ENCODE measurements around the gene ZBTB42. TPM values are rescaled to one million over a fixed set of nuclear protein-coding genes. Genes with fewer than 3 reads are reported as not detected.
A peak's percentile ranks its signal among the peaks of the same experiment; 100 is the strongest.

The ZBTB42 gene
- total RNA-seq, 1 experiment from 2014 or later, result 6.1 TPM

DNA sequence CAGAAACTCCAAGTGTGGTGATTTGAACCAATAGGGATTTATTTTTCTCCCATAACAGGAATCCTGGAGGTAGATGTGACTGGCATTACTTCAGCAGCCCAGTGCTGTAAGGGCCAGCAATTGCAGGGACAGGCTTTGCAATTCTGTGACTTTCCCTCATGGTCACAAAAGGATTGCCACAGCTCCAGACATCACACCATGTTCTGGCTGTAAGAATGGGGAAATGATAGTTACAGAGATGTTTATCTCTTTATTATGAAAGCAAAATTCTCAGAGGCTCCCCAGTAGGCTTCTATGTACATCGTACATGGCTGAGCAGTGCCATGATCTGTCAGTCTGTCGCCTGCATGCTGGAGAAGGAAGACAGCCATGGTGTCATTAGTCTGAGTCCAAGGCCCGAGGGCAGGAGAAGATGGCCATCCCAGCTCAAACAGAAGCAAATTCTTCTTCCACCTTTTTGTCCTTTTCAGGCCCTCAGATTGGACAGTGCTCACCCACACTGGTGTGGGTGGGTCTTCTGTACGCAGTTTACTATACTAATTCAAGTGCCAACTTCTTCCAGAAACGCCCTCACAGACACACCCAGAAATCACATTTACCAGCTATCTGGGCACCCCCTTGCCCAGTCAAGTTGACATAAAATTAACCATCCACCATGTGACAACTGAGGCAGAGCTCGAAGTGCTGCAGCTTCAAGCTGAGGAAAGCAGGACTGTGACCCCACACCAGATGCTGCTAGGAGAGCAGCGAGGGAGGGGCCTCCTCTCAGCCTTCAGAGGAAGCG is 17.2 kb downstream of the ZBTB42 start:
- Histone ChIP-seq H3K9me3 (ENCODE audit: control insufficient read depth, low read depth, low read length) (no peaks in the 10 kb centered on the region), H3K18ac (ENCODE audit: insufficient read length, low read depth, low read length) (no peak overlapping the region), H4K8ac (replicated peaks; ENCODE audit: insufficient read length, low read depth, low read length) (no peak overlapping the region), H3K4me1 (ENCODE audit: insufficient read depth, low read length) (no peaks in the 10 kb centered on the region), H2BK20ac (ENCODE audit: low read depth, low read length, poor library complexity, severe bottlenecking) (no peak overlapping the region), H3K27me3 (ENCODE audit: insufficient read depth, low read length) (no peaks in the 10 kb centered on the region), H2AFZ (ENCODE audit: low read length) (no peak overlapping the region), H3K4ac (ENCODE audit: low read depth, low read length) (no peak overlapping the region), H3K23ac (ENCODE audit: insufficient read length, low read depth, low read length) (no peak overlapping the region), H3K56ac (ENCODE audit: insufficient read length, low read depth, low read length) (no peak overlapping the region), H4K5ac (ENCODE audit: insufficient read length, low read depth, low read length) (no peak overlapping the region), H3K79me2 (ENCODE audit: insufficient read depth, low read length) (no peaks in the 10 kb centered on the region; the same call in 1 of the 2 replicates), H3K27ac (ENCODE audit: insufficient read length, low read depth, low read length) (no peak overlapping the region), H4K20me1 (ENCODE audit: control insufficient read depth, insufficient read depth, insufficient read length) (no peaks in the 10 kb centered on the region), H3T11ph (ENCODE audit: low read length) (no peak overlapping the region), H2BK120ac (ENCODE audit: low read depth, low read length, poor library complexity, severe bottlenecking) (no peak overlapping the region), H3K14ac (ENCODE audit: insufficient read depth, low read length) (no peak overlapping the region), H2BK12ac (ENCODE audit: insufficient read length, low read depth, low read length) (no peak overlapping the region), H3K23me2 (ENCODE audit: insufficient read length, low read depth, low read length, poor library complexity, severe bottlenecking) (peaks cover 15% of the 10 kb centered on the region), H4K91ac (ENCODE audit: insufficient read length, low read depth, low read length) (no peak overlapping the region), H3K79me1 (ENCODE audit: insufficient read depth, low read depth, low read length, poor library complexity, severe bottlenecking) (no peaks in the 10 kb centered on the region), H2BK5ac (ENCODE audit: insufficient read length, low read length) (no peak overlapping the region), H3K9ac (ENCODE audit: extremely low read depth, insufficient read length, low read length) (no peak overlapping the region), H2AK5ac (ENCODE audit: insufficient read length, low read length) (no peak overlapping the region), H3K4me2 (ENCODE audit: insufficient read depth, insufficient read length, low read length) (no peak overlapping the region), H2BK15ac (ENCODE audit: low read depth, low read length) (no peak overlapping the region)
- peaks cover under 1% of the 10 kb centered on the region; the same call in 1 of the 2 replicates for H3K27me3 Mint-ChIP-seq (ENCODE audit: low read depth)
- no peak overlapping the region for H3K27ac Mint-ChIP-seq
- WGBS (ENCODE audit: extremely low coverage, insufficient read length, low lambda C conversion rate), result no CpG with 5 or more reads among the region's 8 CpGs
- H3K9me3 Mint-ChIP-seq, result no peaks in the 10 kb centered on the region
- DNase-seq, result no peak
- H3K4me1 Mint-ChIP-seq, result peaks cover 13 to 18% of the 10 kb centered on the region in 2 experiments
- H3K4me3 Mint-ChIP-seq, result peak overlapping the region in 1 of 2 experiments; percentile 29; a peak in 1 of 5 replicates
- no peak for TF ChIP-seq CTCF (conservative IDR thresholded peaks at IDR 0.05)
- peaks cover 0 to 10% (median 6%) of the 10 kb centered on the region in 3 experiments; a peak in 6 of 7 replicates for H3K36me3 Mint-ChIP-seq (ENCODE audit: insufficient read depth in 1 of 3, low read depth in 3 of 3)
